Muscle layer of duodenum (tissue), 2 donors: ENCODE results near the gene USP3.
"Not testable (repeated sequence)": the region's sequence is repeated elsewhere in the genome, so short reads cannot be mapped to it uniquely, and the experiment has no call there.

Experiments used
- H3K27ac ChIP-seq: one replicate; pipeline ENCODE4 v1.7.0; 2013; ENCODE audit warnings: mild to moderate bottlenecking, low read length
- H3K27me3 ChIP-seq: one replicate; pipeline ENCODE4 v1.7.0; 2013; ENCODE audit warnings: low read depth, mild to moderate bottlenecking, control low read depth, low read length
- H3K36me3 ChIP-seq, 2 donors: one replicate each; pipeline ENCODE4 v1.7.0; 2013; ENCODE audit warnings: low read length in 2 of 2, control low read depth in 1 of 2, mild to moderate bottlenecking in 1 of 2; ENCODE audit not compliant: insufficient read depth in 2 of 2, control insufficient read depth in 1 of 2
- H3K4me1 ChIP-seq, 2 donors: one replicate each; pipeline ENCODE4 v1.7.0; 2013; ENCODE audit warnings: low read length in 2 of 2, mild to moderate bottlenecking in 2 of 2, control low read depth in 1 of 2, moderate library complexity in 1 of 2; ENCODE audit not compliant: insufficient read depth in 2 of 2, control insufficient read depth in 1 of 2
- H3K4me3 ChIP-seq, 2 donors: one replicate each; pipeline ENCODE4 v1.7.0; 2013; ENCODE audit warnings: low read length in 2 of 2, low read depth in 1 of 2, mild to moderate bottlenecking in 1 of 2
- H3K9me3 ChIP-seq, 2 donors: one replicate each; pipeline ENCODE4 v1.7.0; 2013; ENCODE audit warnings: low read length in 2 of 2, control low read depth in 1 of 2, mild to moderate bottlenecking in 1 of 2; ENCODE audit not compliant: control insufficient read depth in 1 of 2
- donor health status: healthy.

The USP3 gene

DNA sequence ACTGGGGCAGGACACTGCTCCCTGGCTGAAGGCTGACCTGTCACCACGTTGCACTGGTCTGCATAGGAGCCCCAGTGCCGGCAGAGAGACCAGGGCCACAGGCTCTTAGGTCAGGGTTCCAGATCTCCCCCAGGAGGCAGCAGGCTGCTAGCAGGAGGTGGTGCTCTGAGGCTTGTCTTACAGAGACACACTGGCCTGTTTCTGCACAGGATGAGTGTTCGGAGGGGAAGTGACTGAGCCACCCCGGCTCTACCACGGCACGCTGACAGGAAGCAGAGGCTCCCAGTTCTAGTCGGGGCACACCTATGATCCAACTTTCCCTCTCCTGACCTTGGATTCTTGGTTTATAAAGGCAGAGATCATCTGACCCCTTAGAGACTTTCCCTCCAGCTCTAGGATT lies 101.4 kb downstream of the USP3 start:
- H3K36me3 ChIP-seq, result peaks cover 24 to 25% of the 10 kb centered on the region in 2 donors
- H3K9me3 ChIP-seq, result no peaks in the 10 kb centered on the region
- no peak overlapping the region for H3K4me3 ChIP-seq
- no peaks in the 10 kb centered on the region for H3K27me3 ChIP-seq
- peaks cover 6 to 20% of the 10 kb centered on the region in 2 donors for H3K4me1 ChIP-seq
- no peak overlapping the region for H3K27ac ChIP-seq

DNA sequence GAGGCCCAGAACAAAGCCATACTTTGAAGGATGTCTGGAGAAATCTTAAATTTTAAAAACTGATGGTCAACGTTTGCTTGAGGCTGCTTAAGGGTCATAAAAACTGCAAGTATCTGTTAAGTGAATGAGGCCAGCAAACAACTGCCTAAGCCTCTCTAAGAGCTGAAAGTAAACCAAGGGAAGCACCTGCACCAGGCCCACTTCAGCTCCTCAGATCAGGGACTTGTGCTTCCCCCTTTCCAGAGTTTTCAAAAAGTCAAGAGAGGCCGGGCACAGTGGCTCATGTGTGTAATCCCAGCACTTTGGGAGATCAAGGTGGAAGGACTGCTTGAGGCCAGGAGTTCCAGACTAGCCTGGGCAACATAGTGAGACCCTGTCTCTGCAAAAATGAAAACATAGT lies 101.9 kb downstream of the USP3 start:
- Histone ChIP-seq H3K27ac (no peak overlapping the region), H3K4me1 (peaks cover 11 to 25% of the 10 kb centered on the region in 2 donors), H3K36me3 (peaks cover 24 to 25% of the 10 kb centered on the region in 2 donors), H3K27me3 (no peaks in the 10 kb centered on the region), H3K4me3 (no peak overlapping the region), H3K9me3 (no peaks in the 10 kb centered on the region)

DNA sequence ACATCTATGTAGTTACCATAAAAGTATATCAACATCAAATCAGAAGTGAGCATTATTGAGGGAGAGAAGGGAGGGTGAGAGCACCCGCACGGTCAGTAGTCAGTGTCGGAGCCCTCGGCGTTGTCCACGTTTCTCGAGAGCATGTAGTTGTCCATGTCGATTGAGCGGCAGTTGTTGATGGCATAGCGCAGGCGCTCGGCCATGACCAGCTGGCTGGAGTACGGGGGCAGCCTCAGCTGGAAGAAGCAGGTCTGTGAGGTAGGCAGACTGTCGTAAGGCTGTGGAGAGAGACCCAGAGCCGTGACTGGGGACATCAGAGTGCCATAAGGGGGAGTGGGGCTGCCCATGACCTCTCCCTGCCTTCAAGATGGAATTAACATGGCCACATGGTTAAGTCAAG lies 104.6 kb downstream of the USP3 start:
- Histone ChIP-seq H3K27ac (no peak overlapping the region), H3K9me3 (no peaks in the 10 kb centered on the region), H3K4me1 (peaks cover 11 to 25% of the 10 kb centered on the region in 2 donors), H3K4me3 (no peak overlapping the region), H3K27me3 (no peaks in the 10 kb centered on the region), H3K36me3 (peaks cover 27 to 40% of the 10 kb centered on the region in 2 donors)

DNA sequence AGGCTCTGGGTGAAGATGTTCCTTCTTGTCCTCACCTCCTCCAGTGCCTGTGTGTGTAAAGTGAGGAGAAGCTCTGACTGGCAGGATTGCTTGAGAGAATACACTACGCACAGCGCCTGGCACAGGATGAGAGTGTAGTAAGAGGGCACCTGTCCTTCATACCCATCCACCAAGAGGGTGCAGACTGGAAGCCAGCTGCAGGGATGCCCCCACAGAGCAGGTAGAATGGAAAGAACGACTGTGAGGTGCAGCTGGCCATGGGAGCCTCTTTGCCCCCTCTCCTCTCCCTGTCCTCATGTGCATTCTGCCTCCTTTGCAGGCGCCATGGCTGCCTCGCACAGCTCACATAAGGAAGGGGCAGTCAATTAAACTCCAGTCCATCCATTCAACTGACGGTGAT lies 105.1 kb downstream of the USP3 start:
- Histone ChIP-seq H3K4me3 (no peak overlapping the region), H3K9me3 (no peaks in the 10 kb centered on the region), H3K27ac (no peak overlapping the region), H3K4me1 (peaks cover 11 to 25% of the 10 kb centered on the region in 2 donors), H3K36me3 (peaks cover 31 to 44% of the 10 kb centered on the region in 2 donors), H3K27me3 (no peaks in the 10 kb centered on the region)

DNA sequence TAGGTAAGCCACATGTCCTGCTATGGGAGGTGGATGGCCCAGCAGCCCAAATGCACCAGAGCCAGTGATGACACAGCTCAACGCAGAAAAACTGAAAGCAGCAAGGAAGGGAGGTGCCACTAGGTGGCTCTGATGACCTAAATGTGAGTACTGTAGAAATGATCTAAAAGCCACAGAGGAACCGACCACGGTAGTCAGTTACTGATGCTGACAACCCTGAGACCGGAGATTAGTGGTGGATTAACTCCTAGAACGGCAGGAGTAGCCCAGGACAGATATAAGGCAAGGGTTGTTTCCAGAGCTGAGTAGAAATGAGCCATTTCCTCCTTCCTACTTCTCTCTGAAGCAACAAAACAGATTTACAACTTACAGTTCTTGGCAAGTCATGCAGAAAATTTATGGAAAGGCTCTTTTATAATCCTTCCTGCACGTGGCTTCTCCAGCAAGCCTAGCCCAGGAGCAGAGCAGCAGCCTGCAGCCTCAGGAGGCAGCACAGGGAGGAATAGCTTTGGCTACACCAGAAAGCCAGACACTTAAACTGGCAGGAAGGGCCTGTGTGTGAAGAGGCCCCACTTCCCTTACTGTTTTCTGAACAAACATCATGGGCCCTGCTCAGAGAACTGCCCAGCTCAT lies 105.9 kb downstream of the USP3 start:
- no peak overlapping the region for H3K4me3 ChIP-seq

DNA sequence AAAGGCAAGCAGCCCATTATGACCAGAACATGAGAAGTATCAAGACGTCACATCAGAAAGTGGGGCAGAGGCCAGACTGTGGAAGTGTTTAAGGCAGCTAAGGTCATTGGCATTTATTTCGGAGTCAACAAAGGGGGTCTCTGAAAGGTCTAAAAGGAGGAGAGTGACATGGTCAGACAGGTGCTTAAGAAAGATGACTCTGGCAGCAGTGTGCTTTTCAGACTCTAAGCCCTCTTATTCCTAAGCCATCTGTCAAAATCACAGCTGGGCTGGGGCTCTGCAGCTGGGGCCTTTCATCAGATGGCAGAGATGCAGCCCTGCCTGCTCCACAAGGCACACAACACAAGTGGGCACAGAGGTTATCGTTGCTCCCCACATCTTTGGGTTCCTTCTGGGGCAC lies 106.8 kb downstream of the USP3 start:
- H3K4me3 ChIP-seq, result no peak overlapping the region
- H3K27me3 ChIP-seq, result no peaks in the 10 kb centered on the region
- H3K4me1 ChIP-seq, result peaks cover 11 to 22% of the 10 kb centered on the region in 2 donors
- peaks cover 43 to 60% of the 10 kb centered on the region in 2 donors for H3K36me3 ChIP-seq
- H3K9me3 ChIP-seq, result no peaks in the 10 kb centered on the region
- H3K27ac ChIP-seq, result no peak overlapping the region

More for the DNA sequence above, 105.9 kb downstream of the USP3 start:
- Histone ChIP-seq H3K27me3 (no peaks in the 10 kb centered on the region), H3K36me3 (peaks cover 37 to 53% of the 10 kb centered on the region in 2 donors), H3K4me1 (peaks cover 11 to 25% of the 10 kb centered on the region in 2 donors), H3K27ac (peak overlapping the region; percentile 34), H3K9me3 (no peaks in the 10 kb centered on the region)

DNA sequence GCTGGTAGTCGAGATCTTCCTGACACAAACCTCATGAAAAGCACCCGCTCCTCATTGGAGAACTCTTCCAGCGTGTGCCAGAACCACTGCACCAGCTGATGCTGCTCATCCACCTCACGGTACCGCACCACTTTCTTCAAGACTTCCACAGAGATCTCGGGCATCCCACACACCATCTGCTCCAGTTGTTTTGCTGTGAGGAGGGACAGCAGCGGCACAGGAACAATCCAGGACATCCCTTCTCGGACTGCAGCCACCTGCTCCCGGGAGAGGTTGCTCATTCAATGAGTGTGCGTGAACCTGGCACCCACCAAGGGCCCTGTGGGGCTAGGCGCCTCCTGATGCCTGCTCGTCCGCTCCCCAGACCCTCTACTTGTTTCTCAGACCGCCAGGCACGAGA lies 107.9 kb downstream of the USP3 start:
- Histone ChIP-seq H3K27me3 (no peaks in the 10 kb centered on the region), H3K9me3 (no peaks in the 10 kb centered on the region), H3K27ac (no peak overlapping the region), H3K36me3 (peaks cover 46 to 63% of the 10 kb centered on the region in 2 donors), H3K4me3 (no peak overlapping the region), H3K4me1 (peaks cover 11 to 22% of the 10 kb centered on the region in 2 donors)

DNA sequence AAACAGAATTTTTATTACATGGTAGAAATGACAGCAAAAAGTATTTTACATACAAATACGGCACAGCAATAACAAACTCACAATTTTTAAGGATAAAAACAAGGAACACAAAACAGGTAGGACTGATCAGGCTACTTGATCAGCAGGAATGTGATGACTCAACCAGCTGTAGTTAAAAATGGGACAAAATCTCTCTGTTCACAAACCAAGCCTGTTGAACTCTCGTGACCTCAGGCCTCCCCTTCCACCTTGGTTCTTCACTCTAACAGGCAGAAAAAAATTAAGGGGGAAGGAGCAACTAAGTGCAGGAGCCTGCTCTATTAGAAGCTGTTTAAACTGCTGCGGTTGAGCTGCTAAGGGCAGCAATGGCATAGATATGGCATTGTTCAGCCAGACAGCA lies 111.5 kb downstream of the USP3 start:
- Histone ChIP-seq H3K4me3 (no peak overlapping the region), H3K36me3 (peaks cover 22 to 39% of the 10 kb centered on the region in 2 donors), H3K27ac (no peak overlapping the region), H3K9me3 (no peaks in the 10 kb centered on the region), H3K27me3 (no peaks in the 10 kb centered on the region), H3K4me1 (peaks cover 3 to 11% of the 10 kb centered on the region in 2 donors)

DNA sequence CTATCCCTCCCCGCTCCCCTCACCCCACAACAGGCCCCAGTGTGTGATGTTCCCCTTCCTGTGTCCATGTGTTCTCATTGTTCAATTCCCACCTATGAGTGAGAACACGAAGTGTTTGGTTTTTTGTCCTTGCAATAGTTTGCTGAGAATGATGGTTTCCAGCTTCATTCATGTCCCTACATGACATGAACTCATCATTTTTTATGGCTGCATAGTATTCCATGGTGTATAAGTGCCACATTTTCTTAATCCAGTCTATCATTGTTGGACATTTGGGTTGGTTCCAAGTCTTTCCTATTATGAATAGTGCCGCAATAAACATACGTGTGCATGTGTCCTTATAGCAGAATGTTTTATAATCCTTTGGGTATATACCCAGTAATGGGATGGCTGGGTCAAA lies 112.8 kb downstream of the USP3 start:
- not testable (repeated sequence) for H3K27me3 ChIP-seq, H3K4me3 ChIP-seq, H3K9me3 ChIP-seq, H3K4me1 ChIP-seq, H3K27ac ChIP-seq
- peaks cover 22 to 37% of the 10 kb centered on the region in 2 donors for H3K36me3 ChIP-seq

DNA sequence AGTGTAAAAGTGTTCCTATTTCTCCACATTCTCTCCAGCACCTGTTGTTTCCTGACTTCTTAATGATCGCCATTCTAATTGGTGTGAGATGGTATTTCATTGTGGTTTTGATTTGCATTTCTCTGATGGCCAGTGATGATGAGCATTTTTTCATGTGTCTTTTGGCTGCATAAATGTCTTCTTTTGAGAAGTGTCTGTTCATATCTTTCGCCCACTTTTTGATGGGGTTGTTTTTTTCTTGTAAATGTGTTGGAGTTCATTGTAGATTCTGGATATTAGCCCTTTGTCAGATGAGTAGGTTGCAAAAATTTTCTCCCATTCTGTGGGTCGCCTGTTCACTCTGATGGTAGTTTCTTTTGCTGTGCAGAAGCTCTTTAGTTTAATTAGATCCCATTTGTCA lies 113.2 kb downstream of the USP3 start:
- peaks cover 27 to 37% of the 10 kb centered on the region in 2 donors for H3K36me3 ChIP-seq
- not testable (repeated sequence) for H3K4me3 ChIP-seq, H3K27ac ChIP-seq, H3K4me1 ChIP-seq, H3K27me3 ChIP-seq, H3K9me3 ChIP-seq

DNA sequence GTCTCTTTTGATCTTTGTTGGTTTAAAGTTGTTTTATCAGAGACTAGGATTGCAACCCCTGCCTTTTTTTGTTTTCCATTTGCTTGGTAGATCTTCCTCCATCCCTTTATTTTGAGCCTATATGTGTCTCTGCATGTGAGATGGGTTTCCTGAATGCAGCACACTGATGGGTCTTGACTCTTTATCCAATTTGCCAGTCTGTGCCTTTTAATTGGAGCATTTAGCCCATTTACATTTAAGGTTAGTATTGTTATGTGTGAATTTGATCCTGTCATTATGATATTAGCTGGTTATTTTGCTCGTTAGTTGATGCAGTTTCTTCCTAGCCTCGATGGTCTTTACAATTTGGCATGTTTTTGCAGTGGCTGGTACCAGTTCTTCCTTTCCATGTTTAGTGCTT lies 116.4 kb downstream of the USP3 start:
- peaks cover 36 to 47% of the 10 kb centered on the region in 2 donors for H3K36me3 ChIP-seq
- not testable (repeated sequence) for H3K27me3 ChIP-seq, H3K27ac ChIP-seq, H3K4me1 ChIP-seq, H3K4me3 ChIP-seq, H3K9me3 ChIP-seq
